T-helper 22 cell (primary cell): Measurements from ENCODE around the gene ZNF207.
A peak's percentile ranks its signal among the peaks of the same experiment; 100 is the strongest.
"Not testable (repeated sequence)": the region's sequence is repeated elsewhere in the genome, so short reads cannot be mapped to it uniquely, and the experiment has no call there.

Source experiments
- DNase-seq: peaks from one replicate; pipeline ENCODE4 v3.0.0-alpha.2; 2020; ENCODE audit warnings: low read depth

Gene ZNF207

GRCh38 chr17:32335687-32336086, 14.3 kb upstream of the ZNF207 start:
- no peak for DNase-seq

- peak; percentile 34 for DNase-seq
These were observed 8.7 kb upstream of the ZNF207 start for GRCh38 chr17:32341141-32341856.

- peak; percentile 46 for DNase-seq
These were observed 7.9 kb upstream of the ZNF207 start, which contains the start of gene C17orf75 for GRCh38 chr17:32341857-32342602. Gene C17orf75 (minus strand): TSS chr17:32342173. CDS start chr17:32342139, 34 bp downstream.

GRCh38 chr17:32342603-32343325, 7.2 kb upstream of the ZNF207 start:
- no peak for DNase-seq

- DNase-seq = no peak
These were observed 3.9 kb upstream of the ZNF207 start for GRCh38 chr17:32345951-32346600.

- no peak for DNase-seq
These were observed 1.5 kb upstream of the ZNF207 start for GRCh38 chr17:32348483-32348800.

- DNase-seq = no peak
These were observed 479 bp upstream of the ZNF207 start for GRCh38 chr17:32349503-32349853.

- peak; percentile 49 for DNase-seq
These were observed 885 bp downstream of the ZNF207 start for GRCh38 chr17:32350666-32351418.

- DNase-seq = not testable (repeated sequence)
These were observed 2.8 kb downstream of the ZNF207 start for GRCh38 chr17:32352734-32353133.

- DNase-seq = no peak
These were observed 5.9 kb downstream of the ZNF207 start for GRCh38 chr17:32355649-32356377.

GRCh38 chr17:32356378-32356743, 6.4 kb downstream of the ZNF207 start:
- DNase-seq = no peak

- no peak for DNase-seq
These were observed 6.8 kb downstream of the ZNF207 start for GRCh38 chr17:32356750-32357149.

- DNase-seq = no peak
These were observed 7.7 kb downstream of the ZNF207 start for GRCh38 chr17:32357615-32358014.

- no peak for DNase-seq
These were observed 11.3 kb downstream of the ZNF207 start for GRCh38 chr17:32361270-32361669.

- DNase-seq = no peak
These were observed 20.5 kb downstream of the ZNF207 start for GRCh38 chr17:32370426-32370825.

GRCh38 chr17:32382526-32383223, 32.7 kb downstream of the ZNF207 start:
- DNase-seq = no peak

- DNase-seq = no peak
These were observed 34.0 kb downstream of the ZNF207 start for GRCh38 chr17:32383926-32384434.

- no peak for DNase-seq
These were observed 35.2 kb downstream of the ZNF207 start for GRCh38 chr17:32385121-32385520.

- DNase-seq = no peak
These were observed 36.0 kb downstream of the ZNF207 start for GRCh38 chr17:32385971-32386370.

- DNase-seq = no peak
These were observed 36.9 kb downstream of the ZNF207 start for GRCh38 chr17:32386844-32387243.
